Immature natural killer cell (primary cell): ENCODE results near the gene TANGO2. TPM values are rescaled to one million over a fixed set of nuclear protein-coding genes. Genes with fewer than 3 reads are reported as not detected.

Experiments used
- DNase-seq, 3 donors: peaks; one replicate each; pipeline ENCODE4 v3.0.0; 2022; ENCODE audit warnings: mixed read lengths in 1 of 3
- H3K27ac Mint-ChIP-seq, 6 donors: one replicate each; pipeline ENCODE4 v1.8.0; 2020; ENCODE audit warnings: mixed read lengths in 6 of 6, mild to moderate bottlenecking in 5 of 6, inconsistent platforms in 4 of 6, moderate library complexity in 3 of 6
- H3K27me3 Mint-ChIP-seq, 3 donors: one replicate each; pipeline ENCODE4 v1.8.0; 2020 to 2021; ENCODE audit warnings: low read depth in 3 of 3, mild to moderate bottlenecking in 3 of 3, mixed read lengths in 3 of 3, moderate library complexity in 3 of 3, inconsistent platforms in 1 of 3
- H3K36me3 Mint-ChIP-seq, 3 donors: one replicate each; pipeline ENCODE4 v1.8.0; 2020; ENCODE audit warnings: mixed read lengths in 3 of 3, inconsistent platforms in 2 of 3, mild to moderate bottlenecking in 2 of 3
- H3K4me1 Mint-ChIP-seq, 2 donors: one replicate each; pipeline ENCODE4 v1.8.0; 2020; ENCODE audit warnings: inconsistent platforms in 2 of 2, mild to moderate bottlenecking in 2 of 2, mixed read lengths in 2 of 2, moderate library complexity in 1 of 2
- H3K4me3 Mint-ChIP-seq, 5 donors: one replicate each; pipeline ENCODE4 v1.8.0; 2020; ENCODE audit warnings: mild to moderate bottlenecking in 5 of 5, mixed read lengths in 5 of 5, inconsistent platforms in 3 of 5, moderate library complexity in 3 of 5
- H3K9me3 Mint-ChIP-seq, 6 donors: one replicate each; pipeline ENCODE4 v1.8.0; 2020; ENCODE audit warnings: mild to moderate bottlenecking in 6 of 6, mixed read lengths in 6 of 6, inconsistent platforms in 4 of 6, moderate library complexity in 3 of 6
- polyA plus RNA-seq, 3 donors: library from polyadenylated mRNA; unstranded; fragments of 300-500 nt; fragmentation: Illumina TruSeq; gene quantifications; one replicate each; pipeline ENCODE4 v1.2.3, GENCODE V29; 2021

Gene TANGO2
- polyA plus RNA-seq, 3 donors from 2014 or later = 43.3 to 68.6 (median 56.6) TPM

- Mint-ChIP-seq H3K4me1 (peaks cover 15 to 19% of the 10 kb centered on the region in 2 donors), H3K4me3 (peak overlapping the region; percentile 46 to 68 (median 60)), H3K9me3 (no peaks in the 10 kb centered on the region), H3K36me3 (no peaks in the 10 kb centered on the region), H3K27me3 (peaks cover 0 to 5% (median 1%) of the 10 kb centered on the region in 3 donors), H3K27ac (peak overlapping the region in 1 of 6 donors; percentile 35)
- DNase-seq = no peak
Measured at GRCh38 chr22:19987394-19988306, 33.3 kb upstream of the TANGO2 start.

- peaks cover 15 to 18% of the 10 kb centered on the region in 2 donors for H3K4me1 Mint-ChIP-seq
- peaks cover 0 to 5% (median 1%) of the 10 kb centered on the region in 3 donors for H3K27me3 Mint-ChIP-seq
- peak overlapping the region; percentile 46 to 67 (median 57) for H3K4me3 Mint-ChIP-seq
- no peak for DNase-seq
- H3K9me3 Mint-ChIP-seq = no peaks in the 10 kb centered on the region
- no peaks in the 10 kb centered on the region for H3K36me3 Mint-ChIP-seq
- no peak overlapping the region for H3K27ac Mint-ChIP-seq
Measured at GRCh38 chr22:19988331-19988808, 32.5 kb upstream of the TANGO2 start.

- H3K27me3 Mint-ChIP-seq = peaks cover 0 to 5% (median 1%) of the 10 kb centered on the region in 3 donors
- H3K4me1 Mint-ChIP-seq = peaks cover 15% of the 10 kb centered on the region in 2 donors
- H3K36me3 Mint-ChIP-seq = no peaks in the 10 kb centered on the region
- peak overlapping the region in 1 of 5 donors; percentile 6 for H3K4me3 Mint-ChIP-seq
- no peak for DNase-seq
- H3K9me3 Mint-ChIP-seq = no peaks in the 10 kb centered on the region
- peak overlapping the region in 2 of 6 donors; percentile 40 to 51 for H3K27ac Mint-ChIP-seq
Measured at GRCh38 chr22:19988965-19989724, 31.8 kb upstream of the TANGO2 start.

- Mint-ChIP-seq H3K27me3 (peaks cover 0 to 5% (median 1%) of the 10 kb centered on the region in 3 donors), H3K36me3 (no peaks in the 10 kb centered on the region), H3K27ac (peak overlapping the region in 2 of 6 donors; percentile 40 to 51), H3K4me1 (peaks cover 15% of the 10 kb centered on the region in 2 donors), H3K4me3 (peak overlapping the region in 2 of 5 donors; percentile 39 to 40), H3K9me3 (no peaks in the 10 kb centered on the region)
- DNase-seq = no peak
Measured at GRCh38 chr22:19989725-19990067, 31.2 kb upstream of the TANGO2 start.

DNA sequence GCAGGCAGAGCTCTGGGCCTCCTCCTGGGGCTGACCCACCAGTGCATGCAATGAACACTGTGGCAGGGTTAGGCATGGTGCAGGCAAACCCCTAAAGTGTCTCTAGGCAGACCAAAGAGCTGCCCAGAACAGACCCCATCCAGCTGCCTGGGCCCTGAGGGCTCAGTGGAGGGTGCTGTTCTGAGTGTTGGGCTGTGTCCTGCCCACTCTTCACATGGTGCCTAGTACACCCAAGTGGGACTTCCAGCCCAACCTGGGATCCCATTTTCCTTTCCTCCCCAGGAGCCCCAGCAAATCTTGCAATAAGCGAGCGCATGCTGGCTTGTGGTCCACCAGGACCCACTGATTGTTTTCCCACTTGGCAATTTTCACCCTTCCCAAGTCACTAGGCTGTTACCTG lies 30.7 kb upstream of the TANGO2 start:
- DNase-seq = no peak
- H3K27me3 Mint-ChIP-seq = peaks cover 0 to 5% (median 1%) of the 10 kb centered on the region in 3 donors
- H3K9me3 Mint-ChIP-seq = no peaks in the 10 kb centered on the region
- peaks cover 12 to 13% of the 10 kb centered on the region in 2 donors for H3K4me1 Mint-ChIP-seq
- H3K27ac Mint-ChIP-seq = no peak overlapping the region
- H3K4me3 Mint-ChIP-seq = no peak overlapping the region
- no peaks in the 10 kb centered on the region for H3K36me3 Mint-ChIP-seq

DNA sequence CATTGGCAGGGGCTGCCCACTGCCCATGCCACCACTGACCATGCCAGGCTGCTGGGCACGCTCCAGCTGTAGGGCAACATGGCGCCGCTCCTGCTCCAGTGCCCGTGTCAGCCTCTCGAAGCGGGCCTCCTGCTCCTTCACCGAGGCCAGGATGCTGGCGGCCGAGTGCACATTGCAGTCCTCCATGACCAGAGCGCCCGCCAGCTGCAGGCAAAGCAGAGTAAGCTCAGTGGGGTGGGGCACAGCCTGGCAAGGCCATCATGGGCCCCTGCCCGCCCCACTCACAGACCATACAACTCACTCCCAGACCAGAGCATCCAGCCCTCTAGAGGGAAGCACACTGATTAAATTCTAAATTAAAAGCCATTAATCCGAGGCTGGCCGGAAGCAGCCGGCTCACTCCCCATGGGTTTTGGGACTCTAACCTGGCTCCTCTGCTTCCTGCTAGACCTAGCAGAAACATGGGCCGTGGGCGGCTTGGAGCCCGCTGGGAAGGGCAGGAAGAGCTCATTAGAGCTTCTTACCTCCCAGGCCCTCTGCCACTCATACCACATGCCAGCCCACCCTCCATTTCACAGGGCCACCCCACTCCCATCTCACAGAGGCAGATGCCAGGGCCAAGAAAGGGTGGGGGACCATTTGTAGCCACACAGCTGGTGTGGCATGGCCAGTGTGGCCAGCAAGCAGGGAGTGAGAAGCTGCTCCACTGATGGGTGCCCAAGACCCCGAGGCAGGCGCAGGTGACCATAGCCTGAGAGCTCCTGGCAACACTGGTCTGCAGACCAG lies 30.1 kb upstream of the TANGO2 start:
- peaks cover 0 to 5% (median 1%) of the 10 kb centered on the region in 3 donors for H3K27me3 Mint-ChIP-seq
- peaks cover 5 to 7% of the 10 kb centered on the region in 2 donors for H3K4me1 Mint-ChIP-seq
- H3K4me3 Mint-ChIP-seq = no peak overlapping the region
- no peaks in the 10 kb centered on the region for H3K9me3 Mint-ChIP-seq
- no peaks in the 10 kb centered on the region for H3K36me3 Mint-ChIP-seq
- no peak for DNase-seq
- no peak overlapping the region for H3K27ac Mint-ChIP-seq

DNA sequence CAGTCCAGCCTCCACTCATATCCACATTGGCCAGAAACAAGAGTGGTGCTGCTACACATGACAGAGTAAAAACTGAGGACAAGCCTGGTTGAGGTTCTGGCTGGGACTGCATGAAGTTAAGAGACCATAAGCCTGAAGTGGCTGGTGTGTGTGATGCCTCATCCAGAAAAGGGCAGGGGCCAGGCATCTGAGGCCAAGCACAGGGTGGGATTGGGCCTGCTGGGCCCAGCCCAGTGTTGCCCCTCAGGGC lies 29.6 kb upstream of the TANGO2 start:
- H3K27ac Mint-ChIP-seq = no peak overlapping the region
- H3K36me3 Mint-ChIP-seq = no peaks in the 10 kb centered on the region
- H3K4me3 Mint-ChIP-seq = no peak overlapping the region
- no peak for DNase-seq
- no peaks in the 10 kb centered on the region for H3K9me3 Mint-ChIP-seq
- H3K27me3 Mint-ChIP-seq = peaks cover 0 to 3% (median 1%) of the 10 kb centered on the region in 3 donors
- peaks cover 2% of the 10 kb centered on the region in 2 donors for H3K4me1 Mint-ChIP-seq

- Mint-ChIP-seq H3K27me3 (peaks cover 0 to 3% (median 1%) of the 10 kb centered on the region in 3 donors), H3K4me3 (no peak overlapping the region), H3K4me1 (no peaks in the 10 kb centered on the region), H3K27ac (no peak overlapping the region), H3K9me3 (no peaks in the 10 kb centered on the region), H3K36me3 (no peaks in the 10 kb centered on the region)
- no peak for DNase-seq
Measured at GRCh38 chr22:19991645-19992451, 29.1 kb upstream of the TANGO2 start.

DNA sequence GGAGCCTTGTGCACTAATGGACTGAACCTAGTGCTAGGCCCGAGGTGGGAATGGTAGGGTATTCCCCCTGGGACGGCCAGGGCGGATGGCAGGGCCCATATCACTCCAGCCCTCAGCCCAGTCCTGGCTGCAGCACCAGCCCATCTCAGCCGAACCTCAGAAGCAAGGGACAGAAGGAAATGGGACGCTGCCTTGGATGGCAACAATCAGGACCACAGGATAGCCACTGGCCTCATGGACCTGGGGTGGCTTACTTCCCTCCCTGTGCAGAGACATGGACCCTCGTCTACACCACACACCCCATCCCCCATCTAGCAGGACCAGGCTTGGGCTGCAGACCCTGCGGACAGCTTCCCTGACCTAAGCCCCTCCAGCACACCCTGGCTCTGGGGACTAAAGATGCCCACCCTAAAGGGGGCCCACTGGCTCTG lies 28.4 kb upstream of the TANGO2 start:
- Mint-ChIP-seq H3K4me3 (no peak overlapping the region), H3K27ac (no peak overlapping the region), H3K27me3 (peaks cover 0 to 3% (median 1%) of the 10 kb centered on the region in 3 donors), H3K9me3 (no peaks in the 10 kb centered on the region), H3K4me1 (no peaks in the 10 kb centered on the region), H3K36me3 (no peaks in the 10 kb centered on the region)
- no peak for DNase-seq

DNA sequence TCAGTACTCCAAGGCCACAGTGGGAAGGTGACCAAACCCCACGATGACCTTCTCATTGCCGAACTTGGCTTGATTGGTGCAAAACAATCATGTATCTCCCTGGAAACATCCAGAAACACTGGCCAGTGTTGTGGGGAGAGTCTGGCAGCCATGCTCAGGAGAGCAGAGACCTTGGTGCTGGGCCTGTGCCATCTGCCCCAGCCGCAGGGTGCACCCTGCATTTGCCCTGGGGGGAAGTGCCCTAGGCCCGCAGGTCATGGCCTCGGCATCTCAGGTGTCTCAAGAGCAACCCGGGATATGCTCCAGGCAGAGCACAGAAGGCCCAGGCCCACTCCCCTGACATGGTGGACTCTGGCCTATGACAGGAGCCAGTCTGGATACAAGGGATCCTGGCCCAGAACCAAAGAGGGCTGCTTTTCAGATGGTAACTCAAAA lies 28.0 kb upstream of the TANGO2 start:
- peaks cover 0 to 3% (median 1%) of the 10 kb centered on the region in 3 donors for H3K27me3 Mint-ChIP-seq
- no peaks in the 10 kb centered on the region for H3K36me3 Mint-ChIP-seq
- H3K4me1 Mint-ChIP-seq = no peaks in the 10 kb centered on the region
- no peak overlapping the region for H3K27ac Mint-ChIP-seq
- DNase-seq = no peak
- H3K4me3 Mint-ChIP-seq = no peak overlapping the region
- H3K9me3 Mint-ChIP-seq = no peaks in the 10 kb centered on the region

GRCh38 chr22:19993926-19994325 lies 27.0 kb upstream of the TANGO2 start:
- peak overlapping the region in 1 of 5 donors; percentile 36 for H3K4me3 Mint-ChIP-seq
- H3K27ac Mint-ChIP-seq = no peak overlapping the region
- no peaks in the 10 kb centered on the region for H3K9me3 Mint-ChIP-seq
- peaks cover 0 to 3% (median 1%) of the 10 kb centered on the region in 3 donors for H3K27me3 Mint-ChIP-seq
- DNase-seq = no peak
- H3K36me3 Mint-ChIP-seq = no peaks in the 10 kb centered on the region
- no peaks in the 10 kb centered on the region for H3K4me1 Mint-ChIP-seq

DNA sequence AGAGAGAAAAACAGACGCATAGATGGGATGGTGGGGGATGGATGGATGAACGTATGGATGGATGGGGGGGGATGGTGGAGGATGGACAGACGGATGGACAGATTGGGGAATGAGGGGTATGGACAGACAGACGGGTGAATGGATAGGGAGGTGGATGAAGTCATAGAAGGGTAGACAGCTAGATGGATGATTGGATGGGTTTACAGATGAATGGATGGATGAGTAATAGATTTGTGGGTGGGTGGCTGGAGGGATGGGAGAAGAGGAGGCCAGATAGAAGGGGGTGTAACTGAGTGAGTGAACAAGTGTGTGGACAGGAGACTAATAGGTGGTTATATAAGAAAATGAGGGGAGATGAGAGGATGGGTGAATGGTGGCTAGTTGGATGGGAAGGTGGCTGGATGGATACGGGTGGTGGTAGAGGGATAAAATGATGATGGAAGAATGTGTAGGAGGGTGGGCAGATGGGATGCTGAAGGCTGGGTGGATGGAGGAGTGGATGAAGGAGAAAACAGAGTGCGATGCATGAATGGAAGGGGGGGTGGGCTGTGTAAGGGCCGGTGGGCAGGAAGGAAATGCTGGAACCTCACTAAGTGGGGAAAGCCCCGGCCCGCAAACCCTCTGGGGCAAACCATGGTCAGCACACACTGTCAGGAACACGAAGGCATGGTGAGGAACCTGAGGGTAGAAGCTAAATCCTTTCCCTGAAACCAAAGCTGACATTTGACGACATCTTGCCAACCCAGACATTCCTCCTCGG lies 25.9 kb upstream of the TANGO2 start:
- H3K27me3 Mint-ChIP-seq = peaks cover 0 to 3% (median 0%) of the 10 kb centered on the region in 3 donors
- H3K27ac Mint-ChIP-seq = peak overlapping the region in 1 of 6 donors; percentile 69
- H3K9me3 Mint-ChIP-seq = no peaks in the 10 kb centered on the region
- no peak overlapping the region for H3K4me3 Mint-ChIP-seq
- no peaks in the 10 kb centered on the region for H3K4me1 Mint-ChIP-seq
- no peaks in the 10 kb centered on the region for H3K36me3 Mint-ChIP-seq
- no peak for DNase-seq
